Measurements from ENCODE around the gene ADARB2. TPM values are rescaled to one million over a fixed set of nuclear protein-coding genes. Genes with fewer than 3 reads are reported as not detected.
"Not testable (repeated sequence)": the region's sequence is repeated elsewhere in the genome, so short reads cannot be mapped to it uniquely, and the experiment has no call there.

ADARB2 gene
- total and polyA plus RNA-seq, 2 donors (not counting 1 experiment from before 2014, with no cell fraction given) = not detected

DNA sequence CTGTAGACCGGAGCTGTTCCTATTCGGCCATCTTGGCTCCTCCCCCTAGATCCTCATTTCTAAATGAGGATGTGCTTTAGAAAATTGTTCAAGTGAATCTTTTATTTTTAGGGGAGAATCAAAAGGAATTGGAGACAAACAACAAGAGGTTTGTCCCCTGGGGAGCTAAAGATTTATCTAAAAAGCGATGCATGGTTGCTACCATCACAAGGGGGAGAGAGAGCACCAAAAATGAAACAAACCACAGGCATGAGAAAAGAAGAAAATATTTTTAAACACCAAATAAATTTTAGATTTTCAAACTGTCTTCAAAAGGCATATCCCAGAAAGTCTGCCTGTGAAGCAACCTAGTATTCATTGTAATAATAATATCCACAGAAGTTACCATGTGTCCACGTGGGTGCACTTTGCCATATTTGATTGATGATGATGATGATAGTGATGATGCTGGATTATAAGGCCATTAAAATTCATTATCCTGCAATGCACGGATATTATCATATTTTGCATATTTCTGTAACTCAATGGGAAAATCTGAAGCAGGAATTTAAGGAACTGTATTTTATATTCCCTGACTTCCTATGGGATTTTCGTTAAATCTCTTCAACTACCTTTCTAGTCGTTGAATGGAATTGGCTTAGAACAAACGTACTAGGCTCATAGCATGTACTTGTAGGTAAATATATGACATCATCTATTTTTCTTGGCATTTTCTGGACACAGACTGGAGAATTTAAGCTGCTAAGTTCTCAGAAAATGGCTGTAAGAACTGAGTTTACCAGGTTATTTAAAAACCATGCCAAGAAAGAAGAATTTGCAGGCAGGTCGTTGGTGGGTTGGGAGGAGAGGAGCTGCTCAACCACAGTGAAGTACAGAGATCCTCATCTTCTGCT lies 509.6 kb downstream of the ADARB2 start:
- no peak overlapping the region for H3K4me3 ChIP-seq (replicated peaks in 1 of 4; ENCODE audit: control extremely low read depth in 1 of 4, insufficient read depth in 1 of 4, low read depth in 3 of 4, low read length in 4 of 4)

GRCh38 chr10:1226907-1227306 lies 510.4 kb downstream of the ADARB2 start:
- H3K4me1 ChIP-seq (ENCODE audit: control insufficient read depth, extremely low read depth, insufficient read depth, low read length); H3K36me3 ChIP-seq (ENCODE audit: control insufficient read depth, insufficient read depth, low read length); H3K4me3 ChIP-seq (replicated peaks in 1 of 4; ENCODE audit: control extremely low read depth in 1 of 4, insufficient read depth in 1 of 4, low read depth in 3 of 4, low read length in 4 of 4); H4K20me1 ChIP-seq (ENCODE audit: control insufficient read depth, extremely low read depth, insufficient read depth, low read length); H3K79me2 ChIP-seq (ENCODE audit: control insufficient read depth, insufficient read depth, low read length); DNase-seq (ENCODE audit: low read depth in 2 of 2); H3K9me3 ChIP-seq (ENCODE audit: control insufficient read depth, insufficient read depth, low read depth, low read length); H3K9ac ChIP-seq (ENCODE audit: insufficient read depth, low read length); H3K4me2 ChIP-seq (ENCODE audit: extremely low read depth, insufficient read depth, low read length); H2AFZ ChIP-seq (ENCODE audit: low read length); H3K27me3 ChIP-seq (ENCODE audit: control insufficient read depth, insufficient read depth, low read length); H3K27ac ChIP-seq (ENCODE audit: insufficient read depth, low read length): not testable (repeated sequence)

More for the DNA sequence above, 509.6 kb downstream of the ADARB2 start:
- H3K9me3 ChIP-seq (ENCODE audit: control insufficient read depth, insufficient read depth, low read depth, low read length) = no peaks in the 10 kb centered on the region
- H3K27ac ChIP-seq (ENCODE audit: insufficient read depth, low read length) = no peak overlapping the region
- no peaks in the 10 kb centered on the region for H4K20me1 ChIP-seq (ENCODE audit: control insufficient read depth, extremely low read depth, insufficient read depth, low read length)
- H3K79me2 ChIP-seq (ENCODE audit: control insufficient read depth, insufficient read depth, low read length) = no peaks in the 10 kb centered on the region
- H3K4me2 ChIP-seq (ENCODE audit: extremely low read depth, insufficient read depth, low read length) = no peak overlapping the region
- no peaks in the 10 kb centered on the region for H3K4me1 ChIP-seq (ENCODE audit: control insufficient read depth, extremely low read depth, insufficient read depth, low read length)
- TF ChIP-seq EZH2 (IDR thresholded peaks at IDR 0.05; ENCODE audit: low read length, missing control alignments) = no peak
- TF ChIP-seq, protein P1, sequence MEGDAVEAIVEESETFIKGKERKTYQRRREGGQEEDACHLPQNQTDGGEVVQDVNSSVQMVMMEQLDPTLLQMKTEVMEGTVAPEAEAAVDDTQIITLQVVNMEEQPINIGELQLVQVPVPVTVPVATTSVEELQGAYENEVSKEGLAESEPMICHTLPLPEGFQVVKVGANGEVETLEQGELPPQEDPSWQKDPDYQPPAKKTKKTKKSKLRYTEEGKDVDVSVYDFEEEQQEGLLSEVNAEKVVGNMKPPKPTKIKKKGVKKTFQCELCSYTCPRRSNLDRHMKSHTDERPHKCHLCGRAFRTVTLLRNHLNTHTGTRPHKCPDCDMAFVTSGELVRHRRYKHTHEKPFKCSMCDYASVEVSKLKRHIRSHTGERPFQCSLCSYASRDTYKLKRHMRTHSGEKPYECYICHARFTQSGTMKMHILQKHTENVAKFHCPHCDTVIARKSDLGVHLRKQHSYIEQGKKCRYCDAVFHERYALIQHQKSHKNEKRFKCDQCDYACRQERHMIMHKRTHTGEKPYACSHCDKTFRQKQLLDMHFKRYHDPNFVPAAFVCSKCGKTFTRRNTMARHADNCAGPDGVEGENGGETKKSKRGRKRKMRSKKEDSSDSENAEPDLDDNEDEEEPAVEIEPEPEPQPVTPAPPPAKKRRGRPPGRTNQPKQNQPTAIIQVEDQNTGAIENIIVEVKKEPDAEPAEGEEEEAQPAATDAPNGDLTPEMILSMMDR (conservative IDR thresholded peaks at IDR 0.05 in 1 of 2, IDR thresholded peaks at IDR 0.05 in 1 of 2; ENCODE audit: low read depth in 1 of 2, low read length in 2 of 2) = no peak
- no peaks in the 10 kb centered on the region for H3K36me3 ChIP-seq (ENCODE audit: control insufficient read depth, insufficient read depth, low read length)
- no peaks in the 10 kb centered on the region for H3K27me3 ChIP-seq (ENCODE audit: control insufficient read depth, insufficient read depth, low read length)
- no peak overlapping the region for H3K9ac ChIP-seq (ENCODE audit: insufficient read depth, low read length)
- peak in 1 of 2 donors; percentile 1 for DNase-seq (ENCODE audit: low read depth in 2 of 2)
- H2AFZ ChIP-seq (ENCODE audit: low read length) = no peak overlapping the region

DNA sequence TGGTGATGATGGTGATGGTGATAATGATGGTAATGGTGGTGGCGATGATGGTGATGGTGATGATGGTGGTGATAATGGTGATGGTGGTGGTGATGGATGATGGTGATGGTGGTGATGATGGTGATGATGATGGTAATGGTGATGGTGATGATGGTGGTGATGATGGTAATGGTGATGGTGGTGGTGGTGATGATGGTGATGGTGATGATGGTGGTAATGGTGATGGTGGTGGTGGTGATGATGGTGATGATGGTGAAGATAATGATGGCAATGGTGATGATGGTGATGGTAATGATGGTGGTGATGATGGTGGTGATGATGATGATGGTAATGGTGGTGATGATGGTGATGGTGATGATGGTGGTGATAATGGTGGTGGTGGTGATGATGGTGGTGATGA lies 517.5 kb downstream of the ADARB2 start:
- not testable (repeated sequence) for H3K4me2 ChIP-seq (ENCODE audit: extremely low read depth, insufficient read depth, low read length); H3K4me1 ChIP-seq (ENCODE audit: control insufficient read depth, extremely low read depth, insufficient read depth, low read length); H2AFZ ChIP-seq (ENCODE audit: low read length); H3K27ac ChIP-seq (ENCODE audit: insufficient read depth, low read length); H3K27me3 ChIP-seq (ENCODE audit: control insufficient read depth, insufficient read depth, low read length); H3K36me3 ChIP-seq (ENCODE audit: control insufficient read depth, insufficient read depth, low read length); DNase-seq (ENCODE audit: low read depth in 2 of 2); H3K4me3 ChIP-seq (replicated peaks in 1 of 4; ENCODE audit: control extremely low read depth in 1 of 4, insufficient read depth in 1 of 4, low read depth in 3 of 4, low read length in 4 of 4); H3K9ac ChIP-seq (ENCODE audit: insufficient read depth, low read length); H3K79me2 ChIP-seq (ENCODE audit: control insufficient read depth, insufficient read depth, low read length); H4K20me1 ChIP-seq (ENCODE audit: control insufficient read depth, extremely low read depth, insufficient read depth, low read length); H3K9me3 ChIP-seq (ENCODE audit: control insufficient read depth, insufficient read depth, low read depth, low read length)

- Histone ChIP-seq H3K4me2 (ENCODE audit: extremely low read depth, insufficient read depth, low read length) (no peak overlapping the region), H3K79me2 (ENCODE audit: control insufficient read depth, insufficient read depth, low read length) (no peaks in the 10 kb centered on the region), H3K27ac (ENCODE audit: insufficient read depth, low read length) (no peak overlapping the region), H3K36me3 (ENCODE audit: control insufficient read depth, insufficient read depth, low read length) (no peaks in the 10 kb centered on the region), H3K4me1 (ENCODE audit: control insufficient read depth, extremely low read depth, insufficient read depth, low read length) (no peaks in the 10 kb centered on the region), H4K20me1 (ENCODE audit: control insufficient read depth, extremely low read depth, insufficient read depth, low read length) (no peaks in the 10 kb centered on the region), H3K4me3 (replicated peaks in 1 of 4; ENCODE audit: control extremely low read depth in 1 of 4, insufficient read depth in 1 of 4, low read depth in 3 of 4, low read length in 4 of 4) (no peak overlapping the region), H3K9ac (ENCODE audit: insufficient read depth, low read length) (no peak overlapping the region), H3K27me3 (ENCODE audit: control insufficient read depth, insufficient read depth, low read length) (no peaks in the 10 kb centered on the region), H3K9me3 (ENCODE audit: control insufficient read depth, insufficient read depth, low read depth, low read length) (no peaks in the 10 kb centered on the region), H2AFZ (ENCODE audit: low read length) (no peak overlapping the region)
- TF ChIP-seq, protein P1 (conservative IDR thresholded peaks at IDR 0.05 in 1 of 2, IDR thresholded peaks at IDR 0.05 in 1 of 2; ENCODE audit: low read depth in 1 of 2, low read length in 2 of 2) = no peak
- TF ChIP-seq EZH2 (IDR thresholded peaks at IDR 0.05; ENCODE audit: low read length, missing control alignments) = no peak
- no peak for DNase-seq (ENCODE audit: low read depth in 2 of 2)
Measured at GRCh38 chr10:1217661-1218060, 519.7 kb downstream of the ADARB2 start.
